Spleen (tissue), 11 donors: ENCODE results near the gene RHEX. TPM values are rescaled to one million over a fixed set of nuclear protein-coding genes. Genes with fewer than 3 reads are reported as not detected.

Experiments
- DNase-seq: peaks from one replicate; pipeline ENCODE4 v3.0.0-alpha.2; 2020
- H3K27ac ChIP-seq, 8 donors: fragments of 200-600 bp; sonication (generic) in 7 of 8; 1 replicate in 4 of 8; 2 replicates in 4 of 8; pipeline versions ENCODE4 v1.5.0 to v1.8.0; 2016 to 2021; ENCODE audit warnings: inconsistent platforms in 4 of 8, mild to moderate bottlenecking in 4 of 8, moderate library complexity in 1 of 8
- H3K27me3 ChIP-seq, 7 donors: fragments of 200-600 bp; sonication (generic) in 6 of 7; replicated peaks in 1 of 7; 1 replicate in 4 of 7; 2 replicates in 3 of 7; pipeline versions ENCODE4 v1.5.0 to v1.8.0; 2016 to 2021; ENCODE audit warnings: inconsistent platforms in 3 of 7, mild to moderate bottlenecking in 1 of 7
- H3K36me3 ChIP-seq, 6 donors: fragments of 200-600 bp; sonication (generic) in 5 of 6; 1 replicate in 4 of 6; 2 replicates in 2 of 6; pipeline versions ENCODE4 v1.5.0 to v1.8.0; 2016 to 2021; ENCODE audit warnings: inconsistent platforms in 2 of 6
- H3K4me1 ChIP-seq, 6 donors: fragments of 200-600 bp; sonication (generic) in 5 of 6; 1 replicate in 3 of 6; 2 replicates in 3 of 6; pipeline versions ENCODE4 v1.5.0 to v1.8.0; 2016 to 2021; ENCODE audit warnings: inconsistent platforms in 3 of 6
- H3K4me3 ChIP-seq, 8 donors: fragments of 200-600 bp; sonication (generic) in 7 of 8; 1 replicate in 4 of 8; 2 replicates in 4 of 8; pipeline versions ENCODE4 v1.5.0 to v1.8.0; 2016 to 2021; ENCODE audit warnings: inconsistent platforms in 4 of 8, mild to moderate bottlenecking in 4 of 8, moderate library complexity in 2 of 8
- H3K9me3 ChIP-seq, 8 donors: fragments of 200-600 bp; sonication (generic) in 7 of 8; 1 replicate in 4 of 8; 2 replicates in 4 of 8; pipeline versions ENCODE4 v1.5.0 to v1.8.0; 2016 to 2021; ENCODE audit warnings: inconsistent platforms in 4 of 8
- POLR2A ChIP-seq, 3 donors: fragments of 450-650 bp; IDR thresholded peaks; one replicate each; pipeline ENCODE4 v1.5.1; 2017; ENCODE audit warnings: antibody characterized with exemption in 3 of 3, mild to moderate bottlenecking in 1 of 3
- POLR2AphosphoS5 ChIP-seq, 3 donors: sonication (generic); formaldehyde crosslinking; IDR thresholded peaks; one replicate each; pipeline ENCODE4 v1.5.1; 2017; ENCODE audit warnings: antibody characterized with exemption in 3 of 3
- WGBS, 5 donors: extraction: QIAGEN DNeasy Blood & Tissue Kit in 3 of 5; methylation state at CpG; one replicate each; pipeline versions ENCODE4 v1.1.5 to v1.1.7; 2013 to 2018; 5-methylcytosine and 5-hydroxymethylcytosine counted together
- intact Hi-C: fragments of 100-400 bp; cut with DNase I; formaldehyde crosslinking; loops from one replicate; pipeline ENCODE4 v1.15.0; 2023; ENCODE audit warnings: low total_unique reads
- polyA plus RNA-seq, 3 donors: library from polyadenylated mRNA; stranded (reverse); fragments of 200-250 nt; gene quantifications; one replicate each; pipeline ENCODE4 v1.2.1, GENCODE V29; 2013
- total RNA-seq, 7 donors: library from RNA; depleted of rRNA in 3 of 7; stranded (reverse); fragments of >200 nt in 3 of 7; fragmentation: NEBNext Ultra II Directional in 4 of 7; extraction: Animal tissue kit (Norgen Biotek cat#: 25700) in 4 of 7; gene quantifications; one replicate each; pipeline versions ENCODE4 v1.1.0 to v1.2.1, GENCODE V29; 2016 to 2021
- TF ChIP-seq, protein P1 (sequence below), 11 experiments: fragments of 200-600 bp in 7 of 11; fragments of 450-650 bp in 4 of 11; sonication (generic) in 4 of 11; IDR thresholded peaks in 8 of 11; conservative IDR thresholded peaks in 3 of 11; 1 replicate in 7 of 11; 2 replicates in 4 of 11; pipeline versions ENCODE4 v1.4.0 to v1.8.0; 2016 to 2021; ENCODE audit warnings: antibody characterized with exemption in 11 of 11, inconsistent platforms in 4 of 11, mild to moderate bottlenecking in 1 of 11
- donor health status: healthy with polysubstance abuse.
- donor health status: DM: no; HTN: no; CAD: no; lungs with moderate emphysema.
- donor health status: DM: no; HTN: no; CAD: no.
- donor health status: Bipolar disorder and iron deficiency.
- donor health status: healthy.
- donor health status: DM: no; HTN: no; CAD: no.
- donor health status: DM: yes; HTN: yes; CAD: no.

Gene RHEX
- total and polyA plus RNA-seq, 10 donors: 0.91 to 6.2 (median 2.4) TPM

DNA sequence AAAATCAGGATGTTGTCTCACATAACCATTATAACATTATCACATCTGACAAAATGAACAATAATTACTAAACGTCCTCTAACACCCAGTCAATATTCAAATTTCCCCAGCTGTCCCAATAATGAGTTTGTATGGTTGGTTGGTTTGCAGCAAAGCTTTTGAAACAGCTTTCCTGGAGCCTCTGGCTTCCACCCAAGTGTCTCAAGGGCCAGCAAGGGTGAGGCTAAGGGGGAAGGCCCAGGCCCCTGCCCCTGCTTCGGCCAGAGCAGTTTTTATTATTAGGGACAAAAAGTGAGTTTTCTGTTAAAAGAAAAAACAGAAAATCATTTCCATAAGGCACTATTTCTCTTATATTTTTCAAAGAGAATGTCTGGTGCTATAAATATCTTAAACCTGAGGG is 83.3 kb downstream of the RHEX start:
- TF ChIP-seq POLR2A (IDR thresholded peaks at IDR 0.05) (no peak), POLR2AphosphoS5 (IDR thresholded peaks at IDR 0.05) (no peak)
- TF ChIP-seq, protein P1, sequence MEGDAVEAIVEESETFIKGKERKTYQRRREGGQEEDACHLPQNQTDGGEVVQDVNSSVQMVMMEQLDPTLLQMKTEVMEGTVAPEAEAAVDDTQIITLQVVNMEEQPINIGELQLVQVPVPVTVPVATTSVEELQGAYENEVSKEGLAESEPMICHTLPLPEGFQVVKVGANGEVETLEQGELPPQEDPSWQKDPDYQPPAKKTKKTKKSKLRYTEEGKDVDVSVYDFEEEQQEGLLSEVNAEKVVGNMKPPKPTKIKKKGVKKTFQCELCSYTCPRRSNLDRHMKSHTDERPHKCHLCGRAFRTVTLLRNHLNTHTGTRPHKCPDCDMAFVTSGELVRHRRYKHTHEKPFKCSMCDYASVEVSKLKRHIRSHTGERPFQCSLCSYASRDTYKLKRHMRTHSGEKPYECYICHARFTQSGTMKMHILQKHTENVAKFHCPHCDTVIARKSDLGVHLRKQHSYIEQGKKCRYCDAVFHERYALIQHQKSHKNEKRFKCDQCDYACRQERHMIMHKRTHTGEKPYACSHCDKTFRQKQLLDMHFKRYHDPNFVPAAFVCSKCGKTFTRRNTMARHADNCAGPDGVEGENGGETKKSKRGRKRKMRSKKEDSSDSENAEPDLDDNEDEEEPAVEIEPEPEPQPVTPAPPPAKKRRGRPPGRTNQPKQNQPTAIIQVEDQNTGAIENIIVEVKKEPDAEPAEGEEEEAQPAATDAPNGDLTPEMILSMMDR (IDR thresholded peaks at IDR 0.05 in 8 of 11, conservative IDR thresholded peaks at IDR 0.05 in 3 of 11): no peak
- intact Hi-C loops: no loop called here
- 39 to 51% (median 50%) methylated on average over 2 of the region's 2 CpGs for WGBS, 5 donors
- H3K36me3 ChIP-seq: no peaks in the 10 kb centered on the region
- no peaks in the 10 kb centered on the region for H3K27me3 ChIP-seq
- no peak for DNase-seq
- H3K4me1 ChIP-seq: no peaks in the 10 kb centered on the region
- H3K9me3 ChIP-seq: no peaks in the 10 kb centered on the region
- H3K4me3 ChIP-seq: no peak overlapping the region
- H3K27ac ChIP-seq: no peak overlapping the region

DNA sequence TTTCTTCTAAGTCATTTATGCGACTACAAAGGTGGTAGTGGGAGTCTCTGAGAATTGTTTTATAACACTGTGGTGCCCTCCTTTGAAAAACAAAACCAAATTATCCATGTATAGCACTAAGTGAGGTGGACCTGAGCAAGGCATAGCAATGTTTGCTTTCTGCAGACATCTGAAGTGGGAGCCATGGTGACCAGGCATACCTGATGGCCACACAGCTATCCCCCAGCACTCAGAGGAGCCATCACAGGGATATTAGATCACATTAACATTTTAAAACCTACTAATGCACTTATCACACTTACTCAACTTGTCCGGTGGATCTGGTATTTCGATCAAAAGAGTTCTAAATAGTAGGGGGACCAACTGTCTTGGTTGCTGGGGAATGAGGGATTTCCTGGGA is 89.0 kb downstream of the RHEX start:
- H3K9me3 ChIP-seq: no peaks in the 10 kb centered on the region
- no peak overlapping the region for H3K27ac ChIP-seq
- TF ChIP-seq, protein P1 (IDR thresholded peaks at IDR 0.05 in 8 of 11, conservative IDR thresholded peaks at IDR 0.05 in 3 of 11): no peak
- no peak for TF ChIP-seq POLR2A (IDR thresholded peaks at IDR 0.05)
- no peak for TF ChIP-seq POLR2AphosphoS5 (IDR thresholded peaks at IDR 0.05)
- no peak overlapping the region for H3K4me3 ChIP-seq
- DNase-seq: no peak
- H3K27me3 ChIP-seq: no peaks in the 10 kb centered on the region
- no peaks in the 10 kb centered on the region for H3K36me3 ChIP-seq
- intact Hi-C loops: no loop called here
- 81 to 88% (median 86%) methylated on average over 3 of the region's 3 CpGs for WGBS, 5 donors
- no peaks in the 10 kb centered on the region for H3K4me1 ChIP-seq

DNA sequence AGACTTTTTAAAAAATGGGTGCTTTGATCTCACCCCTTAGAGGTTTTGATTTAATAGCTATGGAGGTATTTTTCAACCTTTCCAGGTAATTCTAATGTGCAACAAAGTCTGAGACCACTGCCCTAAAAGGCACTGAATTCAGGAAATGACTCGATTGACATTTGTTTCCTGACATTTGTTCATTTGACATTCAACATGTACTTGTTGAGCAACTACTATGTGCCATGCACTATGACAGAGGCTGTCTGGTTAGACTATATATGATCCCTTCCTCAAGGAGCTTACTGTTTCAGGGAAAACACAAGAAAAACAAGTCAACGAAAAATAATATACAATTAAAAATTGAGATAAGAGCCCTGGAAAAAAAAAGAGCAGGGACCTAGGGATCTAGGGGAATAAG is 89.8 kb downstream of the RHEX start:
- H3K27me3 ChIP-seq: no peaks in the 10 kb centered on the region
- no peaks in the 10 kb centered on the region for H3K9me3 ChIP-seq
- no peak for DNase-seq
- H3K4me1 ChIP-seq: no peaks in the 10 kb centered on the region
- no peak overlapping the region for H3K27ac ChIP-seq
- intact Hi-C loops: no loop called here
- WGBS, 5 donors: 49 to 68% (median 52%) methylated on average over 2 of the region's 2 CpGs
- H3K4me3 ChIP-seq: no peak overlapping the region
- TF ChIP-seq, protein P1 (IDR thresholded peaks at IDR 0.05 in 8 of 11, conservative IDR thresholded peaks at IDR 0.05 in 3 of 11): no peak
- TF ChIP-seq POLR2AphosphoS5 (IDR thresholded peaks at IDR 0.05) (no peak), POLR2A (IDR thresholded peaks at IDR 0.05) (no peak)
- H3K36me3 ChIP-seq: no peaks in the 10 kb centered on the region

DNA sequence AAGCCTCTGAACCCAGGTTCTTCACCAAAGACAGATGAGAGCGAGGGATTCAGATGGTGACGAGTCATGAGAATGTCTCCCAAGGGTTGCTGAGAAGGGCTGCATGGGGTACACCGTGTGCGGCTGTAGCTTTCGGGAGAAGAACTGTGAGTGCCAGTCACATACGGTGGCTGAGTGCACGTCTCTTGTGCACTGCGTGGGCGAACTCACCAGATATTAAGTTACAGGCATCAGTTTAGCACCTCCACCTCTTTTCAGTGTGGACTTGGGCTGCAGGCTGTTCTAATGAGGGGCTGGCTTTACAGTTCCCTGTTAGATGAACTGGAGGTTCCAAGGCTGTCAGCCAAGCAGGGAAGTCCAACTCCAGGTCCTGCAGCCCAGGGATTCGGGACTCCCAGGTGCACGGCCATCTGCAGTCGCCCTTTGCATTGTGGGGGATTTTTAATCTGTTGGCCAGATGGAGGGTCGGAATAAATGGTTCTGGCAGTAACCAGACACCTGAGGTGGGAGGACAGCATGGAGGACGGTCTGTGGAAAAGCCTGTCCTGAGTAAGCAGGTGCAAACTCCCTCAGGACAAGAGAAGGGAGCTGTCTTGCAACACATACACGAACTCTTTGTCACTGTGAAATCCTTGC is 90.7 kb downstream of the RHEX start:
- H3K4me3 ChIP-seq: no peak overlapping the region
- TF ChIP-seq, protein P1 (IDR thresholded peaks at IDR 0.05 in 8 of 11, conservative IDR thresholded peaks at IDR 0.05 in 3 of 11): no peak
- TF ChIP-seq POLR2AphosphoS5 (IDR thresholded peaks at IDR 0.05): no peak
- no peak overlapping the region for H3K27ac ChIP-seq
- H3K9me3 ChIP-seq: no peaks in the 10 kb centered on the region
- intact Hi-C loops: no loop called here
- 88 to 94% (median 92%) methylated on average over 15 of the region's 15 CpGs for WGBS, 5 donors
- no peak for DNase-seq
- H3K4me1 ChIP-seq: no peaks in the 10 kb centered on the region
- no peaks in the 10 kb centered on the region for H3K27me3 ChIP-seq
- H3K36me3 ChIP-seq: no peaks in the 10 kb centered on the region
